ENCODE results near the gene ATP10B.

DNA sequence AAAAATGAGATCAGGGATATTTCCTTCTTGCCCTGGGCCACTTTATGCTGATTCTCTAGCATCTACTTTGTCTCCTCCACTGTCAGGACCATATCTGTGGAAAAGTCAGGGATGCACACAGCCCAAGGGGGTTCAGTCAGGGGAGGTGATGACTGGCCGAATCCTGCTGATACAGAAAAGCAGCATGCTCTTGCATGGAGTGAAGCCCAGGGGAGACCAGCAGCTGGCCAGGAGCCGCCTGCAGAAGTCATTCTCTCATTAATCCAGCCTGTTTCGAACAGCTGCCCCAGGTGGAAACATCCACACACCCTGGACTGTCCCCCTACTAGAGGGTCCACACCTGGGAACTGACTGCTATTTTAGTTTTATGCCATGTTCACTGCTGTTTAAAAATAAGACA, 177.1 kb downstream of the ATP10B start:
- TF ChIP-seq, protein P1, sequence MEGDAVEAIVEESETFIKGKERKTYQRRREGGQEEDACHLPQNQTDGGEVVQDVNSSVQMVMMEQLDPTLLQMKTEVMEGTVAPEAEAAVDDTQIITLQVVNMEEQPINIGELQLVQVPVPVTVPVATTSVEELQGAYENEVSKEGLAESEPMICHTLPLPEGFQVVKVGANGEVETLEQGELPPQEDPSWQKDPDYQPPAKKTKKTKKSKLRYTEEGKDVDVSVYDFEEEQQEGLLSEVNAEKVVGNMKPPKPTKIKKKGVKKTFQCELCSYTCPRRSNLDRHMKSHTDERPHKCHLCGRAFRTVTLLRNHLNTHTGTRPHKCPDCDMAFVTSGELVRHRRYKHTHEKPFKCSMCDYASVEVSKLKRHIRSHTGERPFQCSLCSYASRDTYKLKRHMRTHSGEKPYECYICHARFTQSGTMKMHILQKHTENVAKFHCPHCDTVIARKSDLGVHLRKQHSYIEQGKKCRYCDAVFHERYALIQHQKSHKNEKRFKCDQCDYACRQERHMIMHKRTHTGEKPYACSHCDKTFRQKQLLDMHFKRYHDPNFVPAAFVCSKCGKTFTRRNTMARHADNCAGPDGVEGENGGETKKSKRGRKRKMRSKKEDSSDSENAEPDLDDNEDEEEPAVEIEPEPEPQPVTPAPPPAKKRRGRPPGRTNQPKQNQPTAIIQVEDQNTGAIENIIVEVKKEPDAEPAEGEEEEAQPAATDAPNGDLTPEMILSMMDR (IDR thresholded peaks at IDR 0.05; ENCODE audit: low read length): no peak
- TF ChIP-seq EZH2 (IDR thresholded peaks at IDR 0.05; ENCODE audit: borderline replicate concordance, low read length): no peak
